ENCODE results near the gene DUSP11. TPM values are rescaled to one million over a fixed set of nuclear protein-coding genes. Genes with fewer than 3 reads are reported as not detected.

The DUSP11 gene
- polyA plus RNA-seq, 1 of the 3 experiments (the other 2 are of a cell fraction) = 14.4 TPM

DNA sequence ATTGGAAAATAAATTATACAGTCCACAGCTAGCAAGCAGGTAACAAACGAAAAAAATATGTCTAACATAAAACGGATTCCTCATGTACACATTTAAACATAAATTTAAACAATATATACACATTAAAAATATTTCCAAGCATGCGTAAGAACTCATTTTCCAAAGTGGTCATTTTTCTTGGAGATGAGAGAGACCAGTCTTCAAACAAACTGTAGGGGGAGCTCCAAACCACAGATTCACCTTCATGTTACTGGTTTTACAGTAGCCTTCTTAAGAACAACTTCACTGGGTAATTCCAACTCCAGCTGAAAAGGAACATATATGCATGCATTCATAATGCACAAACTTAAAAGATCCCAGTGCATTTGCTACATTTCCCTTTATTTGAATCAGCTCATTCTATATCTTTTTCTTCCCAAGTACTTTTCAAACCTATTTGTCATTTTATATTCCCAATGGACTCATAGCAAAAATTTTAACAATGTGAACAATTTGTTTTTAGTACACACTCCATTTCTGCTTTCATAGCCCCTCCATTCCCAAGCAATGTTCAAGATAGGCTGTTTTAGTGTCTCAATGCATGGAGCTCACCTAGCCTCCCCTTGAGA lies 44.1 kb upstream of the DUSP11 start:
- no peak overlapping the region for H3K4me2 ChIP-seq
- no peak overlapping the region for H3K9ac ChIP-seq
- H3F3A ChIP-seq (replicated peaks; ENCODE audit: insufficient read depth) = peaks cover 5% of the 10 kb centered on the region
- no peaks in the 10 kb centered on the region for H3K36me3 ChIP-seq (replicated peaks in 1 of 2; ENCODE audit: control insufficient read depth in 1 of 2, insufficient read depth in 2 of 2, low read length in 1 of 2)
- no peaks in the 10 kb centered on the region for H4K20me1 ChIP-seq (ENCODE audit: insufficient read depth)
- TF ChIP-seq RAD21 (IDR thresholded peaks at IDR 0.05; ENCODE audit: low read length) (peak; percentile 91), SMC3 (IDR thresholded peaks at IDR 0.05; ENCODE audit: low read depth, low read length) (peak; percentile 54), TAF1 (IDR thresholded peaks at IDR 0.05; ENCODE audit: borderline replicate concordance, low read depth, low read length) (no peak), GABPA (IDR thresholded peaks at IDR 0.05; ENCODE audit: low read depth) (no peak)
- TF ChIP-seq, protein P1, sequence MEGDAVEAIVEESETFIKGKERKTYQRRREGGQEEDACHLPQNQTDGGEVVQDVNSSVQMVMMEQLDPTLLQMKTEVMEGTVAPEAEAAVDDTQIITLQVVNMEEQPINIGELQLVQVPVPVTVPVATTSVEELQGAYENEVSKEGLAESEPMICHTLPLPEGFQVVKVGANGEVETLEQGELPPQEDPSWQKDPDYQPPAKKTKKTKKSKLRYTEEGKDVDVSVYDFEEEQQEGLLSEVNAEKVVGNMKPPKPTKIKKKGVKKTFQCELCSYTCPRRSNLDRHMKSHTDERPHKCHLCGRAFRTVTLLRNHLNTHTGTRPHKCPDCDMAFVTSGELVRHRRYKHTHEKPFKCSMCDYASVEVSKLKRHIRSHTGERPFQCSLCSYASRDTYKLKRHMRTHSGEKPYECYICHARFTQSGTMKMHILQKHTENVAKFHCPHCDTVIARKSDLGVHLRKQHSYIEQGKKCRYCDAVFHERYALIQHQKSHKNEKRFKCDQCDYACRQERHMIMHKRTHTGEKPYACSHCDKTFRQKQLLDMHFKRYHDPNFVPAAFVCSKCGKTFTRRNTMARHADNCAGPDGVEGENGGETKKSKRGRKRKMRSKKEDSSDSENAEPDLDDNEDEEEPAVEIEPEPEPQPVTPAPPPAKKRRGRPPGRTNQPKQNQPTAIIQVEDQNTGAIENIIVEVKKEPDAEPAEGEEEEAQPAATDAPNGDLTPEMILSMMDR (IDR thresholded peaks at IDR 0.05) = peak; percentile 95
- no peak overlapping the region for H2AFZ ChIP-seq (ENCODE audit: low read depth)
- no peaks in the 10 kb centered on the region for H3K4me1 ChIP-seq (ENCODE audit: control insufficient read depth in 1 of 2, insufficient read depth in 2 of 2, low read depth in 1 of 2, low read length in 1 of 2)
- CTCF ChIA-PET = interaction anchor here (0.7 to 9.4 kb wide), 55 partner anchors 9 to 753 kb away, joined by 3 to 155 read pairs (median 4); partner anchors contain the start of genes BOLA3, MOB1A and MTHFD2
- WGBS (ENCODE audit: low lambda C conversion rate) = 13% methylated on average over 3 of the region's 3 CpGs
- H3K27me3 ChIP-seq (ENCODE audit: insufficient read depth) = 0 out of 2 replicates have a peak, but pooled peaks cover 9% of the 10 kb centered on the region
- H3K27ac ChIP-seq (ENCODE audit: low read depth in 2 of 2, low read length in 1 of 2) = no peak overlapping the region
- DNase-seq = peak; percentile 67
- peak overlapping the region in 1 of 2 experiments; percentile 23; a peak in 1 of 4 replicates for H3K4me3 ChIP-seq (ENCODE audit: low read depth in 2 of 2, low read length in 1 of 2)
- H3K79me2 ChIP-seq (ENCODE audit: insufficient read depth) = no peaks in the 10 kb centered on the region
- H3K9me2 ChIP-seq = no peaks in the 10 kb centered on the region
- POLR2A ChIA-PET = interaction anchor here (0.7 to 1.9 kb wide), 2 partner anchors 296 to 327 kb away, joined by 3 to 6 read pairs; no protein-coding TSS in a partner anchor
- no peaks in the 10 kb centered on the region for H3K9me3 ChIP-seq

DNA sequence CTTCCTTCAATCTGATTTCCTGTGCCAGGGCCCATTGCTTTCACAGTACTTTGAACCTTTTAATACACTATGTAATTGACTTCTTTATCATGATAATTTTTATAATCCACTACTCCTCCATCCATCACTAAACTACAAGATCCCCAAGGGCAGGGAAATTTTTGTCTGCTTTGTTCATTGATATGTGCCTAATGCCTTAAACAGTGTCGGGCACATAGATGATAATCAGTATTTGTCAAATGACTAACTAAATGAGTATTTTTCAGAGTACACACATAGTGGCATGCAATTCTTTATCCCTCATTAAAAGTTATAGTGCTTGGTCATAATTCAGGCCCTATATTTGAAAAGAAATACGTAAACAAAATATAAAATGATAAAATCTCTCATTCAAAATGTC lies 43.5 kb upstream of the DUSP11 start:
- no peak for TF ChIP-seq CHD2 (IDR thresholded peaks at IDR 0.05; ENCODE audit: low read length, partially characterized antibody)
- TF ChIP-seq FOXJ3 (CRISPR knock-in tag; IDR thresholded peaks at IDR 0.05) = no peak
- no peak for TF ChIP-seq POLR2AphosphoS5 (IDR thresholded peaks at IDR 0.05; ENCODE audit: low read depth, low read length)
- no peak for TF ChIP-seq ELF1 (IDR thresholded peaks at IDR 0.05)
- TF ChIP-seq RFX5 (IDR thresholded peaks at IDR 0.05; ENCODE audit: low read length) = no peak
- TF ChIP-seq YY1 (IDR thresholded peaks at IDR 0.05; ENCODE audit: low read depth) = no peak
- no peak for TF ChIP-seq TEAD4 (IDR thresholded peaks at IDR 0.05; ENCODE audit: borderline replicate concordance, insufficient read depth)
- TF ChIP-seq, protein P2, sequence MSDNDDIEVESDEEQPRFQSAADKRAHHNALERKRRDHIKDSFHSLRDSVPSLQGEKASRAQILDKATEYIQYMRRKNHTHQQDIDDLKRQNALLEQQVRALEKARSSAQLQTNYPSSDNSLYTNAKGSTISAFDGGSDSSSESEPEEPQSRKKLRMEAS (IDR thresholded peaks at IDR 0.05; ENCODE audit: low read depth) = no peak
- no peak for TF ChIP-seq GABPA (IDR thresholded peaks at IDR 0.05; ENCODE audit: low read depth)
- TF ChIP-seq NFIC (IDR thresholded peaks at IDR 0.05; ENCODE audit: borderline replicate concordance) = no peak
- TF ChIP-seq FOSL2 (IDR thresholded peaks at IDR 0.05; ENCODE audit: borderline replicate concordance, low read depth) = no peak
- no peak for TF ChIP-seq JUND (IDR thresholded peaks at IDR 0.05)
- no peak for TF ChIP-seq RXRA (IDR thresholded peaks at IDR 0.05; ENCODE audit: borderline replicate concordance, low read depth)
- no peaks in the 10 kb centered on the region for H4K20me1 ChIP-seq (ENCODE audit: insufficient read depth)

More for the DNA sequence above, 43.5 kb upstream of the DUSP11 start:
- Histone ChIP-seq H3K4me1 (ENCODE audit: control insufficient read depth in 1 of 2, insufficient read depth in 2 of 2, low read depth in 1 of 2, low read length in 1 of 2) (no peaks in the 10 kb centered on the region), H3K9me2 (no peaks in the 10 kb centered on the region), H3K9me3 (no peaks in the 10 kb centered on the region), H3K27me3 (ENCODE audit: insufficient read depth) (0 out of 2 replicates have a peak, but pooled peaks cover 9% of the 10 kb centered on the region), H3K79me2 (ENCODE audit: insufficient read depth) (no peaks in the 10 kb centered on the region), H3K9ac (no peak overlapping the region), H3K4me3 (ENCODE audit: low read depth in 2 of 2, low read length in 1 of 2) (no peak overlapping the region), H3K4me2 (no peak overlapping the region), H3K27ac (ENCODE audit: low read depth in 2 of 2, low read length in 1 of 2) (no peak overlapping the region), H3F3A (replicated peaks; ENCODE audit: insufficient read depth) (peaks cover 4% of the 10 kb centered on the region), H3K36me3 (replicated peaks in 1 of 2; ENCODE audit: control insufficient read depth in 1 of 2, insufficient read depth in 2 of 2, low read length in 1 of 2) (no peaks in the 10 kb centered on the region), H2AFZ (ENCODE audit: low read depth) (no peak overlapping the region)
- under 1% methylated on average over 2 of the region's 2 CpGs for WGBS (ENCODE audit: low lambda C conversion rate)
- DNase-seq = no peak
- POLR2A ChIA-PET = interaction anchor here (0.7 to 1.9 kb wide), 2 partner anchors 297 to 328 kb away, joined by 3 to 6 read pairs; no protein-coding TSS in a partner anchor
- CTCF ChIA-PET = interaction anchor here (0.8 to 9.4 kb wide), 48 partner anchors 8 to 753 kb away, joined by 3 to 155 read pairs (median 4); partner anchors contain the start of genes BOLA3, MOB1A and MTHFD2
